ENCODE results near the gene TTC22.

Gene TTC22

DNA sequence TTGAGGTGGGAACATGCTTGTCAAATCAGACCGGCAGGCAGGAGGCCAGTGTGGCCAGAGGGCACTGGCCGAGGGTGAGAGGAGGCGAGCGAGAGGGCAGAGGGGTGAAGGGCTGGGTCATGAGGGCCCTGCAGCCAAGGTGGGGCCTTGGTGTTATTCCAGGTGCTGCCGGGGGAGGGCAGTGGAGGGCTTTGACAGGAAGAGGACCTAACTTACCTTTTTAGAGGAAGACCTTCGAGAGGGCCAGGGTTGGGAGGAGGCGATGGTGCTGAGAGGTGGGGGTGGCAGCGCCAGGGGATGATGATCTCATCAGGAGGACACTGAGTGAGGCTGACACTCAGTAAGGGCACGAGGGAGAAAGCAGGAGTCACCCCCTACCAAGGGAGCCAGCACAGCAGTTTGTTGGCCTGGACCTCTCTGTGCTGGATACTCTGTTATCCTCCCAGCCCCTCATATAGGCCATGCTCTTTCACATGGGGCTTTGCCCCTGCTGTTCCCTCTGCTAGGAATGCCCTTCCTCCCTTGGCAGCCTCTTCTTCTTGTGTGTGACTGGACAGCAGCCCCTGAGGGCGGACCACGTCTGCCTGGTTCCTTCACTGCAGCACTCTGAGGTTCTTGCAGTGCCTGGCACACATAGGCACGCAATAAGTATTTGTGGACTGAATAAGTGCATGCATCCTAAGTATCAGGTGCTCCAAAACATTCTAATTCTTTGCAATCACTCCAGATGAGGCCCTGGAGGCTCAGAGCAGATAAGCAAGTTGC lies 7.5 kb upstream of the TTC22 start:
- no peak for DNase-seq (ENCODE audit: low read depth in 3 of 3, low spot score in 1 of 3)

- DNase-seq (ENCODE audit: low read depth in 3 of 3, low spot score in 1 of 3) = no peak
Observed at GRCh38 chr1:54807756-54808155, 6.6 kb upstream of the TTC22 start.

DNA sequence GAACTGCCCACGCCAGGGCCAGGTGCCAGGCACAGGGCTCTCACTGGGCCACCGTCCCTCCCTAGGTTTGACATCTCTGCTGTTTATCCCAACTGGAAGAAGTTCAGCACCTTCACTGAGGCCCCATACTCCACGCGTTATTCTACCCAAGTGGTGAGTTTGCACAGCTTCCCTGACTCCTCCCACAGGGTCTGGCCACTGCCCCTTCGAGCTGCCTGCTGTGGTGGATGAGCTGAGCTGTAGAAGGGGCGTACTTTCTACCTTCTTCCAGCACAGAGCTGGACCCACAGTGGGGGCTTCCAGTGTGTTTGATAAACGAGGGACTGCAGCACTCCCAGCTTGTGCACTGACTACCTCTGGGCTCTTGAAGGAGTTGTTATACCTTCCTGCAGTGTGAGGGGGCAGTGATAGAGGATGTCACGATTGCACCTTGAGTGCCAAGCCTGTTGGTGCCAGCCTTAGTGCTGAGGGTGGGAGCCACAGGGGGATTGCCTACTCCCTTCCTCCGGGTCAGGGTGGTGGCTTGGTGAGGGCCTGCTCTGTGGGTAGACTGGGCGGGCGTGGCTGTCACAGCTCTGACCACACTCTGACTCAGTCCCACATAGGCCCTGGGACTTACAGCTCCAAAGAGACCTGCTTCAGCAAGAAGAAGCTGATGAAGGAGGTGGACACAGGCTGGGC lies 5.9 kb upstream of the TTC22 start:
- DNase-seq (ENCODE audit: low read depth in 3 of 3, low spot score in 1 of 3) = no peak

GRCh38 chr1:54805981-54806381 lies 4.9 kb upstream of the TTC22 start:
- no peak for DNase-seq (ENCODE audit: low read depth in 3 of 3, low spot score in 1 of 3)

- DNase-seq (ENCODE audit: low read depth in 3 of 3, low spot score in 1 of 3) = no peak
Observed at GRCh38 chr1:54805466-54805865, 4.3 kb upstream of the TTC22 start.

- no peak for DNase-seq (ENCODE audit: low read depth in 3 of 3, low spot score in 1 of 3)
Observed at GRCh38 chr1:54804471-54805132, 3.5 kb upstream of the TTC22 start.

GRCh38 chr1:54803761-54804470 lies 2.8 kb upstream of the TTC22 start:
- DNase-seq (ENCODE audit: low read depth in 3 of 3, low spot score in 1 of 3) = no peak

GRCh38 chr1:54800041-54800898 lies 853 bp downstream of the TTC22 start:
- no peak for DNase-seq (ENCODE audit: low read depth in 3 of 3, low spot score in 1 of 3)

- DNase-seq (ENCODE audit: low read depth in 3 of 3, low spot score in 1 of 3) = no peak
Observed at GRCh38 chr1:54798769-54799641, 2.1 kb downstream of the TTC22 start.

DNA sequence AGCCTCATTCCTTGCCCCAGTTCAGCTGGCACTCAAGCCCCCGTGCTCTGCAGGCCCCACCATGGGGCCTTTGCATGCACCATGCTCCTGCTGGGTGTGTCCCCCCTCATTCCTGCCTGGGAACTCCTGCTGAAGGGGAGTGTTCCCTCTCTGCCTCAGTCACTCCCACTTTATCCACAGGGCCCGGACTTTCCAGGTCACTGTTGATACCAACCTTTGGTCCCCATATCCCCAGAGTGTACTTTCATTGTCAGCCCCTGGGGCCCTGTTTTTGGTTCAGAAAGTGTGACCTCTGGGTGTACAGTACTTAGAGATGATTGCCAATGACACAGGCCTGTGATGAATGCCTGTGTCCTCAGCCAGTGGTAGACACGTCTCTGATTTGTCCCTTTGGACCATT lies 2.9 kb downstream of the TTC22 start:
- no peak for DNase-seq (ENCODE audit: low read depth in 3 of 3, low spot score in 1 of 3)

- DNase-seq (ENCODE audit: low read depth in 3 of 3, low spot score in 1 of 3) = no peak
Observed at GRCh38 chr1:54796902-54797301, 4.2 kb downstream of the TTC22 start.

- no peak for DNase-seq (ENCODE audit: low read depth in 3 of 3, low spot score in 1 of 3)
Observed at GRCh38 chr1:54795841-54796468, 5.2 kb downstream of the TTC22 start.

- DNase-seq (ENCODE audit: low read depth in 3 of 3, low spot score in 1 of 3) = no peak
Observed at GRCh38 chr1:54795356-54795665, 5.8 kb downstream of the TTC22 start.

- no peak for DNase-seq (ENCODE audit: low read depth in 3 of 3, low spot score in 1 of 3)
Observed at GRCh38 chr1:54794451-54795355, 6.4 kb downstream of the TTC22 start.

GRCh38 chr1:54792686-54793282 lies 8.3 kb downstream of the TTC22 start:
- DNase-seq (ENCODE audit: low read depth in 3 of 3, low spot score in 1 of 3) = no peak

GRCh38 chr1:54791880-54792522 lies 9.1 kb downstream of the TTC22 start:
- DNase-seq (ENCODE audit: low read depth in 3 of 3, low spot score in 1 of 3) = no peak

DNA sequence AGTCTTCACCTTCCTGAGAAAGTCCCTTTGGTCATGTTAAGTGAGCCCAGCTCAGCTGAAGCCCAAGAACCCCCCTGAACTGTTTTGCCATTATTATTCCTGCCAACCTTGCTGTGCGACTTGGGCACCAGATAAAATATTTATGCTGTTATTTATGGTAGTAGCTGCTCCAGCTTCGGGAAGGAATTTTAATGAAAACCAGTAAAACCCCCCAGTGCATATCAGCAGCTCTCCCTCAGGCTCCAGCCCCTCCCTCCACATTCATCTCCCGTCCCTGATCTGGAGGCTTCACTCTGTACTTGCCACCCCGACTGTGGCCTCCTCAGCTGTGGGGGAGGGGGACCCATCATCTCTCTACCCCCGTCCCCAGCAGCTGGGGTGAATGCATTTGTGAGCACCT lies 12.7 kb downstream of the TTC22 start:
- DNase-seq (ENCODE audit: low read depth in 3 of 3, low spot score in 1 of 3) = no peak

DNA sequence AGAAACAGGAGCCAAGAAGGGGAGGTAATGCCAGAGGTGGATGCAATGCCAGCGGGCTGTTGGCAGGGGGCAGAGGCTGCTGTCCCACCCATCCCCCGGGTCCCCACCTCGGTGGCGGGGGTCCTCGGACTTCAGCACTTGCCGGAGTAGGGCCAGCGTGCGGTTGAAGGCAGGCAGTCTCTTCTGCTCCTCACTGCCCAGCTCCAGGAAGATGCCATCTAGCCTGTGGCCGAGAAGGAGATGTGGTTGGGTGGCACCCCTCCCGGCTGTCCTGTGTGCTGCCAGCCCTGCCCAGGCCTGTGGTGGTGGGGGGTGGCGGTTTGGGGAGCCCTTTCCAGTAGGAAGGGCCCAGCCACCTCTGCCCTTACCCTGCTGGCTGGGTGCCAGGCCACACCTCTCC lies 13.5 kb downstream of the TTC22 start:
- DNase-seq (ENCODE audit: low read depth in 3 of 3, low spot score in 1 of 3) = no peak
